TTC549 (cell line): ENCODE results near the gene CASQ1.

Source experiments
- FAIRE-seq: peaks from 2 replicates; lab custom pipeline; 2012; peaks lifted over from hg19 to GRCh38; lab: Jason Lieb, UNC

Gene CASQ1

DNA sequence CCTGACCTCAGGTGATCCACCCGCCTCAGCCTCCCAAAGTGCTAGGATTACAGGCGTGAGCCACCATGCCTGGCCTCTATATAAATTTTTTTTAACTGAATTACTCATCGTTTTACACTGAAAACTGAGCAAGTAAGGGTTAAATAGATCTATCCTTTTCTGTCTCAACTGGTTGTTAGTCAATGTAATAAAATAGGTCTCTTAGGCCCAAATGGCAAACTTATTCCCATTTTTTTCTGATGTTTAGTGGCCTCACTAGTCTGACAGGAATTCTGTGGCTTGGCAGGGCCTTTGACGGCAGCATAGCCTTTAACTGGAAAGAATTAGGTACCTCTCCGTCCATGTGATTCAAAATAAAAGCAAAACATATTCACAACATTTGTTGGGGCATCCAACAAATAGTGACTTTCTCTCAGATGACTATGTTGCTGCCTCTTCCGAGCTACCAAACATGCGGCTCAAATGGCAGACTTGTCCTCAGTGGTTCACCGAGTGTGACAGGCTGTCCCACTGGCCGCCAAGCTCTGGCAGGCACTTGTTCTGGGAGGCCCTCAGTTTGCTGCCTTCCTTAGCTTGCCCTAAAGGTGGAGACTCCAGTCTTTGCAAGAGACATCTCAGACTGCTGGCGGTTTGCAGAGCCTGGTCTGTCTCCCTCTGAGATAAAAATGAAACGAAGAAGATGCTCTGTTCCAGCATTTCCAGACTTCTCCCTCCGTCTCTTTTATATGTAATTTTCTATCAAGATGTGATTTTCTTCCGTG is 21.6 kb upstream of the CASQ1 start:
- FAIRE-seq, result no peak

DNA sequence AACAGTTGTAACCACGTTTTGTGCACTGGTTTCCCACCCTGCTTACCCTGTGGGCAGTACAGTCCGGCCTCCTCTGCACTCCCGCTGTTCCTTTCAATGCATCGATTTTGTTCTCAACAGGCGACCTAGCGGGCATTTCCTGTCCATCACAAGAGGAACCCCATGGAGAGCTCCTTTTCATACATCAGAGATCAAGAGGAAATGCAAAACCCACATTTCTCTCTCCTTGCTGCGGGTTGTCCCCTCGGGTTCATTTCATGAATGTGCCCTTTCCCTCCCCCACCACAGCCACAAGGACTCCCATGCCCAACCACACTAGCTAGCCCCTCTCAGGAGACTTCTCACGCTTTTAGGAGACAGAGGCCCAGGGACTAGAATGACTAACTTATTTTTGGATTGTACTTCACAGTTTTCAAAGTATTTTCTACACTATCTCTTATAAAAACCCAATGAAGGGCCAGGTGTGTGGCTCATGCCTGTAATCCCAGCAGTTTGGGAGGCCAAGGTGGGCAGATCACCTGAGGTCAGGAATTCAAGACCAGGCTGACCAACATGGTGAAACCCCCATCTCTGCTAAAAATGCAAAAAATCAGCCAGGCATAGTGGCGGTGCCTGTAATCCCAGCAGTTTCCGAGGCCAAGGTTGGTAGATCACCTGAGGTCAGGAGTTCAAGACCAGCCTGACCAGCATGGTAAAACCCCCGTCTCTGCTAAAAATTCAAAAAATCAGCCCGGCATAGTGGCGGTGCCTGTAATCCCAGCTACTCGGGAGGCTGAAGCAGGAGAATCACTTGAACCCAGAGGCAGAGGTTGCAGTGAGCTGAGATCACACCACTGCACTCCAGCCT is 20.6 kb upstream of the CASQ1 start:
- no peak for FAIRE-seq

DNA sequence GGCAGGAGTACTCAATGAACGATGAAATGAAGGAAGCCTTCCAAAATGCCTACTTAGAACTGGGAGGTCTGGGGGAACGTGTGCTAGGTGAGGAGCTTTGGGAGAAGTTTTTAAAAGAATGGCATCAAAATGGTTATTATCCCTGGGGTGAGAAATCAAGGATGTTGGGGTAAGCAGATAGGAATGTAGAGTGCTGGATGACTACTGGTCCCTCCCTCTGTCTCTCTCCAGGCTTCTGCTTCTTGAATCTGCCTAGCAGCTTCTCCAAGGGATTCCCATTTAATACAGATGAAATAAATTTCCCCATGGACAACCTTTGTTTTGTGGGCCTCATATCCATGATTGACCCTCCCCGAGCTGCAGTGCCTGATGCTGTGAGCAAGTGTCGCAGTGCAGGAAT is 19.0 kb upstream of the CASQ1 start:
- no peak for FAIRE-seq

DNA sequence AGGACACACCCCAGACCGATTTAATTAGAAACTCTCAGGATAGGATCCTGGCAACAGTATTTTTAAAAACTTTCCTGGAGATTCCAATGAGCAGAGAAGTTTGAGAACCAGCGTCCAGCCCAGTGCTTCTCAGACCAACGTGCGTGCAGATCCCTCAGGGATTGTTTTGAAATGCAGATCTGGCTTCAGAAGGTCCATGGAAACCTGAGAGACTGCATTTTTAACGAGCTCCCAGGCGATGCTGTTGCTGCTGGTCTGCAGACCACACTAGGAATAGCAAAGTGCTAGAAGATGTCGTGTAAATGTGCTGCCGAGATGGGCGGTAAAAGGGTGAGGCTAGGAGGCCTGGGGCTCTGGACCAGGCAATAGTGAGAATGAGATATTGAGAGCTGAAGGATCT is 18.4 kb upstream of the CASQ1 start:
- FAIRE-seq, result no peak

DNA sequence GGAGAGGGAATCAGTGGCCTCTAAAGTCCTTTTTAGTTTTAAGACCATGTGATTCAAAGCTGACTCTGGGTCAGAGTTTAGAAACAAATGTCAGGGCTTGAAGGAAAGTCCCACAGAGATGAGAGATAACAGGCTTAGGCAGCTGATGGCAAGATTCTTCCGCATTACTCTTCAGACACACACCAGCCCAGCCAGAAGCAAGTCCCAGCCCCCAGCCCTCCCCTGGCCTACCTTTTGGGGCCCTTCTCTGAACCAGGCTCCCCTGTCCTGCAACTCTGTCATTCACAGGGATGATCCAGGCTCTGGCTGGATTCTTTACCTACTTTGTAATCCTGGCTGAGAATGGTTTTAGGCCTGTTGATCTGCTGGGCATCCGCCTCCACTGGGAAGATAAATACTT is 13.1 kb upstream of the CASQ1 start:
- FAIRE-seq, result no peak

DNA sequence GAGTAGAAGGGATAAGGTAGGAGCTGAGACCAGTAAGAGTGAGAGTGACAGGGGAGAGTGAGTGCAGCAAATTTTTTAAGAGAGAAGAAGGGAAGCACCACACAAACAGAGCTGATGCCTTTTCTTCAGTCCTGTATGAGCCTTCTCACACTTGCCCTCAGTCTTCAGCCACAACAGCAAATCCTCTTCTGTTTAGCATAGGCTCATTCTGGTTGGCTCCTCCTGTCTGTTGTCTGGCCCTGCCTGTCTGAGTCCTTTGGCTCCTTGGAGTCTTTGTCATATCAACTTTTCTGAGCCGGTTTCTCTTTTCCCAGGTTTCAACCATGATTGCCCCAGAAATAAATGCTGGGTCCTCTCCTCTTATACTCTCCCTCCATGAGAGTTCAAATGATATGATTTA is 12.7 kb upstream of the CASQ1 start:
- no peak for FAIRE-seq

DNA sequence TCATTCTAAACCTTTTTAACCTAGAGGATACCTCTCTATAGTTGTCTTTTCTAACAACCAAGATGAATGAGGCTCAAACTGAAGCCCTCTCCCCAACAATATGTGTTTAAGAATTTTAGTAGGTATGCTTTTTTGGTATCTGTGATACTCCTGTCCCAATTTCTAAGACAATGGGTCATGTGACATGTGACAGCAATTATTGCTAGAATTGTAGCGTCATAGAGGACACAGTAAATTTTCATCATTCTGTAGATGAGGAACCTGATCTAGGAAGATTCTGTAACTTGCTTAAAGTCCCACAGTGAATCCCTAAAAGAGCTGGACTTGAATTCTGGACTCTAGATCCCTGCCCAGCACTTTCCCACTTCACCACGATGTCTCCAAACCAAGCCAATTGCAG is 11.6 kb upstream of the CASQ1 start:
- FAIRE-seq, result no peak

DNA sequence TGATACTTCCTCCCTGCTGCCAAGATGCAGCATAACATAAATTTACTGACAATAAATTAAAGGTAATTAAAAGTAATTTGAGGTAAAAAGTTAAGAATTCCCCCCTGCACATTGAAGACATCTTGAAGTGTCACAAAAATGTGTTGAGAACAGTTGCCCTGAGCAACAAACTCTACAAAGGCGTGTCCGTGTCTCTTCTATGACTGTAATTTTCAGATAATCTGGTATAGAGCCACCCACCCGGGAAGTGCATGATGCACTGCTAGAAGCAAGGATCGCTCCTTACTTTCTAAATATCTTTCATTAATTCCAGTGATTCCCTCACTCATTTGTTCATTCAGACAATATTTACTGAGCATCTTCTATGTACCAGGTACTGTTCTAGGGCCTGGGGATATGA is 11.0 kb upstream of the CASQ1 start:
- FAIRE-seq, result no peak

DNA sequence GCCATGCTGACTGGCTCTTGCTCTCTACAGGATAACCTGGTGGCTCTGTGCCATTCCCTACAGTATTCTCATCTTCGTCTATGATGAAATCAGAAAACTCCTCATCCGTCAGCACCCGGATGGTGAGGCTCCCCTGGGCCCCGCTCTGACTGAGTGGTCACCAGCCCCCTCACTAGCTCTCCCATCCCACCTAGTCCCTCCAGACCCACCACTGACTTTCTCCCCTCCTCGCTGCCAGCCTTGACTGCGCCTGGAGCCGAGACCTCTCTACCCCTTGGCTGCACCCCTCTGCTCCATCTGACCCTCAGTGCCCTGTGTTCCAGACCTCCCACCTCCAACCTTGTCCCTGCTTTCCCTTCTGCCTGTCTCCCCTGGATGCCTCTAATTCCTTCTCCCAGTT is 4.1 kb upstream of the CASQ1 start:
- no peak for FAIRE-seq

DNA sequence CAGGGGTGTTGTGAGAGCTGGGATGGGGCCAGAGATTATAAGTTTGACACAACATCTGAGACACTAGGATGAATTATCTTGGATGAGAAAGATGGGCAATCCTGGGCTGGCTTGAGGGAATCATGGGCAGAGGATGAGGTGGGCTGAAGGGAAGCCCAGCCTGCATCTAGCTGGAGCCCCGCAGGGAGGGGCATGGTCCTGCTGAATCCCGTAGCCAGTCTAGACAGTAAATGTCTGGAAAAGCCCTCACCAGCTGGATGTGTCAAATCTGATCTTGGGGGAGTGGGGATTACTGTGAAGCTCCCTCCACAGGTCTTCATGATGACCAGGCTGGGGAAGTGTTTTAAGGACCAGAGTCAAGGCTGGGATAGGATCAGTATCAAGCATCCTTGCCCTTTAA is 3.6 kb upstream of the CASQ1 start:
- FAIRE-seq, result no peak

DNA sequence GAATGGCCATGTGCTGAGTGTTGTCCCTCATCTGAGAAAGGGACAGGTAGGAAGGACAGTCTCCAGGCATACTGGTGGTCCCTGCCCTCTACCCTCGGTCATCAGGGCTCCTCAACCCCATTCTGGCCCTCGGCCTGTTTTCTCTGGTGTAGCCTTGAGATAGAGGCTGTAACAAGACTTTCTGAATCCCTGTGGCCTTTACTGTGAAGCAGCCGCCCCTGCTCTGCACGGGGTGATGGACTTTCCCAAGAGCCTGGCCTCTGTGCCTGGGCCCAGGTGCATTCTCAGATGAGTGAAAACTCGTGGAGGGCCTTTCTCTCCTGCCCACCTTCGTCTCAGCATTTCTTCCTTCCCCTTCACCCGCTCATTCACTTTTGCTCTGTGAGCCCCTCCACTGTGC is 3.0 kb upstream of the CASQ1 start:
- FAIRE-seq, result no peak

DNA sequence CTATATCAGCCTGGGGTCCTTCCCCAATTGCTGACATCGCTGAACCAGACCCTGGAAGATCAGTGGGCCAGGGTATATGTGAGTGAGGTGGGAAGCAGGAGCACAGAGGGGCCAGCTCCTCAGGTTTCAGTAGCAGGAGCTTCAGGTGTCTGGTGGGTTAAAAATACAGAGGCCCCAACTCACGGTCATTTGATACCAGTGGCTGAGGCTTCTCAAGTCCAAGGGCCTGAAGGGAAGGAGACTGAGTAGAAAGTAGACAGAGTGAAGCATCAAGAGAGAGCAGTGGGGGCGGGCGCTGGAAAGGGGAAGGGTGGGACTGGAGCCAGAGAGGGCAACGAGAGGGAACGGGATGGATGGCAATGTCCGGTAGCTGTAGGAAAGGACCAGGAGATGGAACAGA is 2.0 kb upstream of the CASQ1 start:
- no peak for FAIRE-seq

DNA sequence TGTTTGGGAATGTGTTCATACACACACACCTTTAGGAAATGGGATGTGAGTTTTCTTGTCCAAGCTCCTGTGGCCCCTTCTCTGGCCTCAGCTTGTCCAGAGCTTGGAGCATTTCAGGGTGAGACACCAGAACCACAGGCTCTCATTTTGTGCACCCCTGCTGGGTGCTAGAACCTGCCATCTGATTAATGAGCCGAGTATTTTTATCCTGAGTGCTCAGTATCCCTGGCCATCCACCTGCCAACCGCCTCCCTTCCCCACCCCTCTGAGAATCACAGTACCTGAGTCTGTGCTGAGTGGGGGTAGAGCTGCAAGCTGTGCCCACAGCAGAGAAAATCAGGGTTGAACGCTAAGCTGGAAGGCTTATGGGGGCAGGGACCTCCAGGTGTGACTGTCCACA is 1.4 kb downstream of the CASQ1 start:
- no peak for FAIRE-seq

DNA sequence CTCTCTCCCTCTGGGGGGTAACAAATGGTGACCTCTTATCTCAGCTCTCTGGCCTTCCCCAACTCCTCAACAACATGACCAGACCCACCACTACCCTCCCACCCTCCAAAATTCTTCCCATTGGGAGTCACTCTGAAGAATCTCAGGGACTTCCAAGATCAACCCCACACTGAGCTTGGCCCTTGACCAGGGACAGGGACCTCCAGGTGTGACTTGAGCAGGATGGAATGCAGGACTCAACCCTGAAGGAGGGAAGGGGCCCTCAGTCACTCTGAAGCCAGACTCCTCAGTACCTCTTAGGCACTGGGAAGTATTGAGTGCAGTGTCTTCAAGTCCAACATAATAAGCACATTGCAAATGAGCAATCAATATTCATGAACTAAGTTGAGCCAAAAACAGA is 1.9 kb downstream of the CASQ1 start:
- FAIRE-seq, result no peak

DNA sequence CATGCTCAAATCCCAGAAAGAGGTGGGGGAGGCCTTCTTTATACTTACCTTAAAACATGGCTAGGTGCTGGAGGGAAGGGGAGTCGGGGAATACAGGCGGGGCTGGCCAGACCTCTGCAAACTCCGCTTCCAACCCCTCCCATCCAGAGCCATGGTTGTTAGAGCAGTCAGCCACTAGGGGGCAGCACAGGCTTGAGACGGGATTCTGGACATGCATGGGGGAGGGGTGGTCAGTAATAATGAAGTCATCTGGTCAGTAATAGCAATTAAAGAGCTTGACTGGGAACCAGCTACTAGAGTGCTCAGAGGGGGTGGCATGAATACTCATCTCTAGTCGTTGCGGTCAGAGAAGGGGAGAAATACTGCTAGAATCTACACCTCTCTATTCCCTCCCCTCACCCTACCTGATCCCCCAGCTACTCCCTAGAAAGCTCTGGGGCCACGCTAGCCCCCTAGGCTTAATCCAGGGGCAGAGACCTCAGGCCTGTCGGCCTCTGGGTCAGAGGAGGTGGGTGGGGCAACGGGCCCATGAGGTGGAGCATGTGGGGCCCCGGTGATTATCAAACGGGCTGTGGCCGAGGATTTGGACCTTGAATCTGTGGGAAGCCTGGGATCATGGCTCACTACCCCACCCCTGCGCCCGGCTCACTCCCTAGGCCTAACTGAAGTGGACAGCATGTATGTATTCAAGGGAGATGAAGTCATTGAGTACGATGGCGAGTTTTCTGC is 2.9 kb downstream of the CASQ1 start:
- peak; percentile 68 for FAIRE-seq

DNA sequence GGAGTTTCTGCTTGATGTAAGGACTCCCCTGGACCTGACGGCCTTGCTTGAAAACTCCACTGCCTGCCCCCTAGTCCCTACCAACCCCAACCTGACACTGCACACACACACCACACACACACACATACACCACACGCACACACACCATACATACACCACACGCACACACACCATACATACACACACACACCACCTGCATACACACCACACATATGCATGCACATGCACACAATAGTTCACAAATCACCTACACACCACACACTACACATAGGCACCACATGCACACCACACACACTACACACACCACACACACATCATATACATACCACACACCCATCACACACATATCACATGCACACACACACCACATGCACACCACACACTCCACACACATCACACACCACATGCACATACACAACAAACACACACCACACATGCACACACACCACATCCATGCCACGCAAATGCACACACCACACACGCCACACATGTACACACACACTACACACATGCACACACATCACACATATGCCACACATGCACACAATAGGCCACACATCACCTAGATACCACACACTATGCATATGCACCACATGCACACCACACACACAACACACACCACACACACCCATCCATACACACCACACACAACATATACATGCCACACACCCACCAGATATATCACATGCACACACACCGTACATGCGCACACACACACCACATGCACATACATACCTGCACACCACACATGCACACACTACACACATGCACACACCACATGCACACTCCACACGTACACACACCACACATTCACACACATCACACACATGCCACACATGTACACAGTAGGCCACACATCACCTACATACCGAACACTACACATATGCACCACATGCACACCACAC is 3.7 kb downstream of the CASQ1 start:
- no peak for FAIRE-seq

DNA sequence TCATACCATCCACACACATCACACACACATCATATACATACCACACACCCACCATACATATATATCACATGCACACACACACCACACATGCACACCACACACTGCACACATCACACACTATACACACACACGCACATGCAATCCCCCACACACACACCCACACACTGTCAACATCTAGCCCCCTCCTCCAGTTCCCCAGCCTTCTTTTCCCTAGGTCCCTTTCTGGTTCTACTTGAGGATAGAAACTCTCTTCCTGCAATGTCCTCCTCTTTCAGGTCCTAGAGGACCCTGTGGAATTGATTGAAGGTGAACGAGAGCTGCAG is 4.3 kb downstream of the CASQ1 start:
- no peak for FAIRE-seq

DNA sequence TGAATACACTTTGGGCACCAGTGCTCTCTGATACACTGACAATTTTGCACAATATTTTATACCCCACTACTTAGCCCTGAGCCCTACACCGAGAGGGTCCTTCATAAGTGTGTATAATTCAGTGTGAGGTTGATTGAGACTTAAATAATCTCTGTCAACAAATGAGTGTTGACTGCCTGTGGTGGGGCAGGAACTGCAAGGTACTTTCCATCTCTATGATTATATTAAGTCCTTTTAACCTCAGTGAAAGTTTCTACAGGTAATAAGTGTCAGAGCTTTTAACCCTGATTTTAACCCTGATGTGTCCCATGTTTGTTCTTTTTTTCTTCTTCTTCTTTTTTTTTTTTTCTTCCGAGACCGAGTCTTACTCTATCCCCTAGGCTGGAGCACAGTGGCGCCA is 5.8 kb downstream of the CASQ1 start:
- FAIRE-seq, result no peak

DNA sequence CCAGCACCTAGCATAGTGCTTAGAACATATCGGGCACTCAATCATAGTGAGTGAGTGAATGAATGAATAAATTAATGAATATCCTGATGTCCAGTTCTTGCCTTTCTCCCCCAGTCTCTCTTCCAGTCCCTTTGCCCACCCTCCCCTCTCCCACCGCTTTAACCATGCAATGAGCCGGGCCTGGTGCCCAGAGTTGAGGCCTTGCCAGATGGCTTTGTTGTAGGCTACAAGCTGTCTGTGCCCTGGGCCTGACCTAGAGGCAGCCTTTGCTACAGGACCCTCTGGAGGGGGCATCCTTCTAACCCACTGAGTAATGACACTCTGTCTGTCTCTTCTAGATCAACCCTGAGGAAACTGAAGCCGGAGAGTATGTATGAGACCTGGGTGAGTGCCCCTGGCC is 6.9 kb downstream of the CASQ1 start:
- no peak for FAIRE-seq

DNA sequence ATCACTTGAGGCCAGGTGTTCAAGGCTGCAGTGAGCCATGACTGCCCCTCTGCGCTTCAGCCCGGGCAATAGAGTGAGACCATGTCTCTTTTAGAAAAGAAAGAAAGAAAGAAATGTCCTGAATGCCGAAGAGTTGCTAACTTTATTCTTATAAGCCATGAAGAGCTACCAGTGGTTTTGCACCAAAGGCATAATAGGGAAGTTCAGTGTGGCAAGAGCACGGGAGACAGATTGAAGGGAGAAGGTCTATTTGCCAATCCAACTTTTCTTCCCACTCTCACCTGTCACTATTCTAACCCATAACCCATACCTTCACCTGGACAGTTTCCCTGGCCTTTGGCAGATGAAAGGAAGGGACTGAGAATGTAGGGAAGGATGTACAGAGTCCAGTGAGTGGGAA is 10.4 kb downstream of the CASQ1 start:
- no peak for FAIRE-seq

DNA sequence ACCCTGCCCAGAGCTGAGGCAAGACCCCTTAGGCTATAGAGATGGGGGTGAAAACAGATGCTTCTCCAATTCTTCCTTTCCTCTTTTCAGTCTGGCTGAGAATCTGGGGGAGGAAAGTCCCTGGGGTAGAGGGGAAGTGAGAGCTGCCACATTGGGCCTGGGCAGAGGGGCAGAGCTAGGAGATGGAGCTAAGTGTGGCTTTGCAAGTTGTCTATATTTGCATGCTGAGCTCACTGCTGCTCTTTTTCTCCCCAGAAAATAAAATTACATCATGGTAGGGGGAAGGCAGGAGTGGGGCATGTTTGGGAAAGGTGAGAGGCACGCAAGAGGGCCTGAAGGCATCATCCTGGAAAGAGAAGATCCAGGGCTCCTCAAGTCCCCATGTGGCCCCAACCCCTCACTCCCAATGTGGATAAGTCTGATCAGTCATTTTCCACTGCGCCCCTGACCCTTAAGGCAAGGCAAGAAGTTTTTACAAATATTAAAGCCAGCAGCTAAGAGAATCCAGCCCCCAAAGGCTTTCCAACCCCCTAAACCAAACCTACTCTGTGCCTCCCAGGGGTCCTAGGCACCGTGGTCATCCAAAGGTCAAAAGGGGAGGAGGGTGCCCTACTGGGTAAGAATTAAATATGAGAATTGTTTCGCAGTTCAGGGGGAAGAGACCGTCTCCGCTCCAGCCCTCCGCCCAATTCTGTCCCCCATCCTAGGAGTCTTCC is 14.3 kb downstream of the CASQ1 start:
- no peak for FAIRE-seq
